CD4-positive, CD25-positive, alpha-beta regulatory T cell (primary cell): ENCODE data around the gene SH3GL2. TPM values are rescaled to one million over a fixed set of nuclear protein-coding genes. Genes with fewer than 3 reads are reported as not detected.

ENCODE experiments used
- ATAC-seq, 2 donors: fragments of 150-1000 bp; cut with Tn5 transposase; one replicate each; pipeline ENCODE4 v1.10.0; 2021; ENCODE audit warnings: low read depth in 2 of 2, moderate number of reproducible peaks in 2 of 2, moderate library complexity in 1 of 2
- DNase-seq, 3 donors: peaks; one replicate each; pipeline versions ENCODE4 v3.0.0 to v3.0.0-alpha.2; 2012 to 2022; ENCODE audit warnings: mixed read lengths in 1 of 3
- H3K27ac ChIP-seq: one replicate; pipeline ENCODE4 v1.7.0; 2013; ENCODE audit warnings: mild to moderate bottlenecking, low read length; ENCODE audit not compliant: insufficient read depth, poor library complexity, severe bottlenecking
- H3K27me3 ChIP-seq: one replicate; pipeline ENCODE4 v1.7.0; 2013; ENCODE audit warnings: low read length; ENCODE audit not compliant: control insufficient read depth, insufficient read depth
- H3K36me3 ChIP-seq: one replicate; pipeline ENCODE4 v1.7.0; 2013; ENCODE audit warnings: mild to moderate bottlenecking, low read length, moderate library complexity; ENCODE audit not compliant: control insufficient read depth, insufficient read depth
- H3K4me1 ChIP-seq: 2 replicates; pipeline ENCODE4 v1.7.0; 2013; ENCODE audit warnings: mild to moderate bottlenecking, low read length; ENCODE audit not compliant: insufficient read depth, control insufficient read depth, poor library complexity, severe bottlenecking
- H3K4me3 ChIP-seq: one replicate; pipeline ENCODE4 v1.7.0; 2013; ENCODE audit warnings: low read depth, mild to moderate bottlenecking, low read length, moderate library complexity
- H3K9me3 ChIP-seq, 2 experiments: 1 replicate in 1 of 2; 2 replicates in 1 of 2; pipeline ENCODE4 v1.7.0; 2013; ENCODE audit warnings: low read length in 2 of 2, mild to moderate bottlenecking in 1 of 2, moderate library complexity in 1 of 2; ENCODE audit not compliant: control insufficient read depth in 2 of 2
- H3K27ac Mint-ChIP-seq, 3 donors: one replicate each; pipeline ENCODE4 v1.8.0; 2020 to 2022; ENCODE audit warnings: mild to moderate bottlenecking in 3 of 3, mixed read lengths in 3 of 3, moderate library complexity in 2 of 3
- H3K27me3 Mint-ChIP-seq: one replicate; pipeline ENCODE4 v1.8.0; 2022; ENCODE audit warnings: mild to moderate bottlenecking, mixed read lengths
- H3K36me3 Mint-ChIP-seq: one replicate; pipeline ENCODE4 v1.8.0; 2020; ENCODE audit warnings: mixed read lengths
- H3K4me1 Mint-ChIP-seq, 4 donors: one replicate each; pipeline ENCODE4 v1.8.0; 2020 to 2022; ENCODE audit warnings: mixed read lengths in 4 of 4, mild to moderate bottlenecking in 1 of 4
- H3K4me3 Mint-ChIP-seq, 4 donors: one replicate each; pipeline ENCODE4 v1.8.0; 2020 to 2022; ENCODE audit warnings: mild to moderate bottlenecking in 4 of 4, mixed read lengths in 4 of 4, moderate library complexity in 3 of 4
- H3K9me3 Mint-ChIP-seq, 7 donors: one replicate each; pipeline ENCODE4 v1.8.0; 2020 to 2022; ENCODE audit warnings: mixed read lengths in 7 of 7, mild to moderate bottlenecking in 3 of 7, moderate library complexity in 2 of 7
- polyA plus RNA-seq, 4 donors: library from polyadenylated mRNA; unstranded; fragments of 300-500 nt; fragmentation: Illumina TruSeq; gene quantifications; one replicate each; pipeline ENCODE4 v1.2.3, GENCODE V29; 2021
- total RNA-seq: library from RNA; stranded (reverse); gene quantifications from one replicate; pipeline ENCODE4 v1.2.3, GENCODE V29; 2022

Gene SH3GL2
- total and polyA plus RNA-seq, 5 donors from 2014 or later, result not detected

- Mint-ChIP-seq H3K27ac (no peak overlapping the region), H3K36me3 (no peaks in the 10 kb centered on the region), H3K4me1 (no peaks in the 10 kb centered on the region), H3K4me3 (no peak overlapping the region), H3K27me3 (no peaks in the 10 kb centered on the region), H3K9me3 (peaks cover 0 to 4% (median under 1%) of the 10 kb centered on the region in 7 donors)
- H3K4me1 ChIP-seq, result no peaks in the 10 kb centered on the region
- DNase-seq, result no peak
- no peaks in the 10 kb centered on the region for H3K36me3 ChIP-seq
- ATAC-seq, result no peak
- no peak overlapping the region for H3K27ac ChIP-seq
- no peaks in the 10 kb centered on the region for H3K9me3 ChIP-seq
- H3K27me3 ChIP-seq, result no peaks in the 10 kb centered on the region
- H3K4me3 ChIP-seq, result no peak overlapping the region
Observed at GRCh38 chr9:17816431-17817027, 237.7 kb downstream of the SH3GL2 start.

GRCh38 chr9:17824191-17824590, 245.3 kb downstream of the SH3GL2 start:
- no peaks in the 10 kb centered on the region for H3K27me3 Mint-ChIP-seq
- Histone ChIP-seq H3K4me3 (no peak overlapping the region), H3K4me1 (no peaks in the 10 kb centered on the region), H3K36me3 (no peaks in the 10 kb centered on the region), H3K9me3 (no peaks in the 10 kb centered on the region), H3K27me3 (no peaks in the 10 kb centered on the region), H3K27ac (no peak overlapping the region)
- no peaks in the 10 kb centered on the region for H3K36me3 Mint-ChIP-seq
- peaks cover 0 to 6% (median 4%) of the 10 kb centered on the region in 7 donors for H3K9me3 Mint-ChIP-seq
- DNase-seq, result no peak
- no peaks in the 10 kb centered on the region for H3K4me1 Mint-ChIP-seq
- H3K4me3 Mint-ChIP-seq, result no peak overlapping the region
- no peak overlapping the region for H3K27ac Mint-ChIP-seq
- ATAC-seq, result no peak

- Histone ChIP-seq H3K9me3 (no peaks in the 10 kb centered on the region), H3K27me3 (no peaks in the 10 kb centered on the region), H3K36me3 (no peaks in the 10 kb centered on the region), H3K4me1 (no peaks in the 10 kb centered on the region), H3K27ac (no peak overlapping the region), H3K4me3 (no peak overlapping the region)
- no peaks in the 10 kb centered on the region for H3K36me3 Mint-ChIP-seq
- H3K9me3 Mint-ChIP-seq, result peaks cover 0 to 6% (median 4%) of the 10 kb centered on the region in 7 donors
- ATAC-seq (no peak), DNase-seq (no peak)
- no peak overlapping the region for H3K4me3 Mint-ChIP-seq
- no peak overlapping the region for H3K27ac Mint-ChIP-seq
- H3K27me3 Mint-ChIP-seq, result no peaks in the 10 kb centered on the region
- no peaks in the 10 kb centered on the region for H3K4me1 Mint-ChIP-seq
Observed at GRCh38 chr9:17824616-17825264, 245.9 kb downstream of the SH3GL2 start.

GRCh38 chr9:17825265-17825659, 246.4 kb downstream of the SH3GL2 start:
- H3K9me3 Mint-ChIP-seq, result peaks cover 0 to 9% (median 4%) of the 10 kb centered on the region in 7 donors
- H3K27me3 Mint-ChIP-seq, result no peaks in the 10 kb centered on the region
- H3K4me3 ChIP-seq, result no peak overlapping the region

GRCh38 chr9:17829064-17829463, 250.2 kb downstream of the SH3GL2 start:
- DNase-seq (no peak), ATAC-seq (no peak)
- Mint-ChIP-seq H3K4me1 (no peaks in the 10 kb centered on the region), H3K27me3 (no peaks in the 10 kb centered on the region), H3K4me3 (no peak overlapping the region), H3K9me3 (peaks cover 0 to 9% (median 0%) of the 10 kb centered on the region in 7 donors), H3K36me3 (no peaks in the 10 kb centered on the region), H3K27ac (no peak overlapping the region)
- Histone ChIP-seq H3K9me3 (no peaks in the 10 kb centered on the region), H3K27ac (no peak overlapping the region), H3K4me3 (no peak overlapping the region), H3K36me3 (no peaks in the 10 kb centered on the region), H3K27me3 (no peaks in the 10 kb centered on the region), H3K4me1 (no peaks in the 10 kb centered on the region)

More at GRCh38 chr9:17825265-17825659, 246.4 kb downstream of the SH3GL2 start:
- H3K36me3 Mint-ChIP-seq, result no peaks in the 10 kb centered on the region
- H3K27ac Mint-ChIP-seq, result no peak overlapping the region
- H3K4me3 Mint-ChIP-seq, result no peak overlapping the region
- Histone ChIP-seq H3K4me1 (no peaks in the 10 kb centered on the region), H3K27ac (no peak overlapping the region), H3K36me3 (no peaks in the 10 kb centered on the region), H3K27me3 (no peaks in the 10 kb centered on the region), H3K9me3 (no peaks in the 10 kb centered on the region)
- DNase-seq (no peak), ATAC-seq (no peak)
- H3K4me1 Mint-ChIP-seq, result no peaks in the 10 kb centered on the region

- H3K36me3 ChIP-seq, result no peaks in the 10 kb centered on the region
- Mint-ChIP-seq H3K4me1 (no peaks in the 10 kb centered on the region), H3K4me3 (no peak overlapping the region), H3K27me3 (no peaks in the 10 kb centered on the region), H3K36me3 (no peaks in the 10 kb centered on the region), H3K27ac (no peak overlapping the region), H3K9me3 (peaks cover 0 to 8% (median 0%) of the 10 kb centered on the region in 7 donors)
- no peak overlapping the region for H3K4me3 ChIP-seq
- no peaks in the 10 kb centered on the region for H3K4me1 ChIP-seq
- no peak overlapping the region for H3K27ac ChIP-seq
- ATAC-seq (no peak), DNase-seq (no peak)
- no peaks in the 10 kb centered on the region for H3K9me3 ChIP-seq
- H3K27me3 ChIP-seq, result no peaks in the 10 kb centered on the region
Observed at GRCh38 chr9:17829812-17830385, 251.0 kb downstream of the SH3GL2 start.

GRCh38 chr9:17832812-17833211, 253.9 kb downstream of the SH3GL2 start:
- DNase-seq, result no peak
- no peaks in the 10 kb centered on the region for H3K4me1 ChIP-seq
- H3K4me3 Mint-ChIP-seq, result no peak overlapping the region
- H3K9me3 Mint-ChIP-seq, result peaks cover 0 to 9% (median 4%) of the 10 kb centered on the region in 7 donors
- H3K4me1 Mint-ChIP-seq, result no peaks in the 10 kb centered on the region
- H3K27me3 ChIP-seq, result no peaks in the 10 kb centered on the region
- no peaks in the 10 kb centered on the region for H3K9me3 ChIP-seq
- H3K36me3 Mint-ChIP-seq, result no peaks in the 10 kb centered on the region
- no peak overlapping the region for H3K27ac ChIP-seq
- no peaks in the 10 kb centered on the region for H3K27me3 Mint-ChIP-seq
- H3K4me3 ChIP-seq, result no peak overlapping the region
- no peaks in the 10 kb centered on the region for H3K36me3 ChIP-seq
- no peak for ATAC-seq
- H3K27ac Mint-ChIP-seq, result no peak overlapping the region

- H3K4me3 ChIP-seq, result no peak overlapping the region
- no peaks in the 10 kb centered on the region for H3K9me3 ChIP-seq
- no peak for ATAC-seq
- H3K4me1 ChIP-seq, result no peaks in the 10 kb centered on the region
- H3K27me3 ChIP-seq, result no peaks in the 10 kb centered on the region
- H3K27ac ChIP-seq, result no peak overlapping the region
- H3K4me1 Mint-ChIP-seq, result no peaks in the 10 kb centered on the region
- no peaks in the 10 kb centered on the region for H3K36me3 ChIP-seq
- H3K4me3 Mint-ChIP-seq, result no peak overlapping the region
- H3K36me3 Mint-ChIP-seq, result no peaks in the 10 kb centered on the region
- H3K27ac Mint-ChIP-seq, result no peak overlapping the region
- no peak for DNase-seq
- no peaks in the 10 kb centered on the region for H3K27me3 Mint-ChIP-seq
- peaks cover 0 to 6% (median 2%) of the 10 kb centered on the region in 7 donors for H3K9me3 Mint-ChIP-seq
Observed at GRCh38 chr9:17833846-17834245, 255.0 kb downstream of the SH3GL2 start.
